ENCODE results near the gene POU2F2.

- TF ChIP-seq, protein P1, sequence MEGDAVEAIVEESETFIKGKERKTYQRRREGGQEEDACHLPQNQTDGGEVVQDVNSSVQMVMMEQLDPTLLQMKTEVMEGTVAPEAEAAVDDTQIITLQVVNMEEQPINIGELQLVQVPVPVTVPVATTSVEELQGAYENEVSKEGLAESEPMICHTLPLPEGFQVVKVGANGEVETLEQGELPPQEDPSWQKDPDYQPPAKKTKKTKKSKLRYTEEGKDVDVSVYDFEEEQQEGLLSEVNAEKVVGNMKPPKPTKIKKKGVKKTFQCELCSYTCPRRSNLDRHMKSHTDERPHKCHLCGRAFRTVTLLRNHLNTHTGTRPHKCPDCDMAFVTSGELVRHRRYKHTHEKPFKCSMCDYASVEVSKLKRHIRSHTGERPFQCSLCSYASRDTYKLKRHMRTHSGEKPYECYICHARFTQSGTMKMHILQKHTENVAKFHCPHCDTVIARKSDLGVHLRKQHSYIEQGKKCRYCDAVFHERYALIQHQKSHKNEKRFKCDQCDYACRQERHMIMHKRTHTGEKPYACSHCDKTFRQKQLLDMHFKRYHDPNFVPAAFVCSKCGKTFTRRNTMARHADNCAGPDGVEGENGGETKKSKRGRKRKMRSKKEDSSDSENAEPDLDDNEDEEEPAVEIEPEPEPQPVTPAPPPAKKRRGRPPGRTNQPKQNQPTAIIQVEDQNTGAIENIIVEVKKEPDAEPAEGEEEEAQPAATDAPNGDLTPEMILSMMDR (IDR thresholded peaks at IDR 0.05), result no peak
- no peak for TF ChIP-seq POLR2A (IDR thresholded peaks at IDR 0.05)
These were observed 39.9 kb downstream of the POU2F2 start for GRCh38 chr19:42092350-42092749.
